GM12875 (cell line): ENCODE data around the gene LIF.

Experiments used
- H3K4me3 ChIP-seq: one replicate; pipeline ENCODE4 v1.5.1; 2011; ENCODE audit warnings: low read depth, low read length, control low read depth
- CTCF ChIP-seq: IDR thresholded peaks from 2 replicates; pipeline ENCODE4 v1.5.1; 2011; ENCODE audit warnings: low read depth, mild to moderate bottlenecking, control low read depth, inconsistent platforms, low read length, moderate library complexity, borderline replicate concordance; ENCODE audit not compliant: insufficient read depth

Gene LIF

GRCh38 chr22:30270832-30271231 lies 24.3 kb upstream of the LIF start:
- TF ChIP-seq CTCF: no peak
- H3K4me3 ChIP-seq: no peak overlapping the region

- no peak for TF ChIP-seq CTCF
- no peak overlapping the region for H3K4me3 ChIP-seq
Observed at GRCh38 chr22:30268331-30268730, 21.8 kb upstream of the LIF start.

GRCh38 chr22:30267382-30268302 lies 21.1 kb upstream of the LIF start:
- no peak for TF ChIP-seq CTCF
- H3K4me3 ChIP-seq: peak overlapping the region; percentile 62

GRCh38 chr22:30266445-30267381 lies 20.2 kb upstream of the LIF start, which contains the start of gene OSM:
Gene OSM (minus strand): TSS chr22:30266851. CDS start chr22:30266799, 52 bp downstream.
- no peak for TF ChIP-seq CTCF
- peak within 1 kb of the TSS; percentile 62 for H3K4me3 ChIP-seq

- TF ChIP-seq CTCF: no peak
- H3K4me3 ChIP-seq: peak overlapping the region; percentile 62
Observed at GRCh38 chr22:30265823-30266444, 19.4 kb upstream of the LIF start.

- H3K4me3 ChIP-seq: no peak overlapping the region
- no peak for TF ChIP-seq CTCF
Observed at GRCh38 chr22:30265131-30265720, 18.7 kb upstream of the LIF start.
